ENCODE measurements around the gene ROCK2.

ROCK2 gene

GRCh38 chr2:11367170-11367730 lies 22.8 kb upstream of the ROCK2 start:
- no peak overlapping the region for H3K27ac ChIP-seq
- no peak for TF ChIP-seq ZFX (IDR thresholded peaks at IDR 0.05)
- TF ChIP-seq CTCF (conservative IDR thresholded peaks at IDR 0.05), result no peak

GRCh38 chr2:11366326-11366741 lies 21.9 kb upstream of the ROCK2 start:
- TF ChIP-seq CTCF (conservative IDR thresholded peaks at IDR 0.05), result no peak
- TF ChIP-seq ZFX (IDR thresholded peaks at IDR 0.05), result no peak
- H3K27ac ChIP-seq, result no peak overlapping the region

GRCh38 chr2:11365096-11365879 lies 20.9 kb upstream of the ROCK2 start:
- H3K27ac ChIP-seq, result no peak overlapping the region
- TF ChIP-seq CTCF (conservative IDR thresholded peaks at IDR 0.05), result no peak
- TF ChIP-seq ZFX (IDR thresholded peaks at IDR 0.05), result no peak

GRCh38 chr2:11364565-11364887 lies 20.1 kb upstream of the ROCK2 start:
- no peak for TF ChIP-seq ZFX (IDR thresholded peaks at IDR 0.05)
- TF ChIP-seq CTCF (conservative IDR thresholded peaks at IDR 0.05), result no peak
- H3K27ac ChIP-seq, result no peak overlapping the region

GRCh38 chr2:11363868-11364564 lies 19.6 kb upstream of the ROCK2 start:
- H3K27ac ChIP-seq, result no peak overlapping the region
- no peak for TF ChIP-seq CTCF (conservative IDR thresholded peaks at IDR 0.05)
- no peak for TF ChIP-seq ZFX (IDR thresholded peaks at IDR 0.05)

GRCh38 chr2:11359865-11360264 lies 15.4 kb upstream of the ROCK2 start:
- no peak for TF ChIP-seq CTCF (conservative IDR thresholded peaks at IDR 0.05)
- no peak for TF ChIP-seq ZFX (IDR thresholded peaks at IDR 0.05)
- H3K27ac ChIP-seq, result no peak overlapping the region

GRCh38 chr2:11357428-11357972 lies 13.1 kb upstream of the ROCK2 start:
- H3K27ac ChIP-seq, result no peak overlapping the region
- no peak for TF ChIP-seq CTCF (conservative IDR thresholded peaks at IDR 0.05)
- no peak for TF ChIP-seq ZFX (IDR thresholded peaks at IDR 0.05)

Measured in C4-2B (cell line).